Fibroblast of the aortic adventitia (primary cell): ENCODE measurements around the gene RDH11. TPM values are rescaled to one million over a fixed set of nuclear protein-coding genes. Genes with fewer than 3 reads are reported as not detected.

Source experiments
- DNase-seq: peaks from one replicate; pipeline ENCODE4 v3.0.0-alpha.2; 2010; ENCODE audit warnings: low read depth
- H3K4me3 ChIP-seq: 2 replicates; pipeline ENCODE4 v1.5.1; 2011; ENCODE audit warnings: low read depth, mild to moderate bottlenecking, control low read depth, low read length, moderate library complexity
- total RNA-seq: library from RNA; depleted of rRNA; stranded (reverse); fragments of >200 nt; gene quantifications from 2 replicates; pipeline ENCODE4 v1.2.3, GENCODE V29; 2012; ENCODE audit warnings: low replicate concordance
- TF ChIP-seq, protein P1 (sequence below): IDR thresholded peaks from 2 replicates; pipeline ENCODE4 v1.5.1; 2011; ENCODE audit warnings: mild to moderate bottlenecking, low read length, control low read depth, inconsistent platforms; ENCODE audit not compliant: insufficient read depth

Gene RDH11
- total RNA-seq, 1 donor, result 78.9 TPM

DNA sequence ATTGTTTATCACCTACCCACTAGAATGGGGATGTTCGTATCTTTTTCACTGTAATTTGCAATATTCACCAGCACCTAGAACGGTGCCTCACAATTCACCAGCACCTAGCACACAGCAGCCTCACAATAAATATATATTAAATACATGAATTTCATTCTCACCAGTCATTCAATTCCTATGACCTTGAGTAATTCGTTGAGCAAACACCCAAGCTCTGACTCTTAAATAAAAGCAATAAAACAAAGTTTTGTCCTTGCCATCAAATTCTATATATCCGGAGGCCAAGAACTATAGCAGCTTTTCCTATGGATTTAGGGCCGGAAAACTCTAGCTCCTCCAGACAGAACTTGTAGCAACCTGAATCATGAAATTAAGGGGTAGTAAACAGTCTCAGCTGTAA is 22.1 kb downstream of the RDH11 start:
- peak; percentile 6 for DNase-seq
- TF ChIP-seq, protein P1, sequence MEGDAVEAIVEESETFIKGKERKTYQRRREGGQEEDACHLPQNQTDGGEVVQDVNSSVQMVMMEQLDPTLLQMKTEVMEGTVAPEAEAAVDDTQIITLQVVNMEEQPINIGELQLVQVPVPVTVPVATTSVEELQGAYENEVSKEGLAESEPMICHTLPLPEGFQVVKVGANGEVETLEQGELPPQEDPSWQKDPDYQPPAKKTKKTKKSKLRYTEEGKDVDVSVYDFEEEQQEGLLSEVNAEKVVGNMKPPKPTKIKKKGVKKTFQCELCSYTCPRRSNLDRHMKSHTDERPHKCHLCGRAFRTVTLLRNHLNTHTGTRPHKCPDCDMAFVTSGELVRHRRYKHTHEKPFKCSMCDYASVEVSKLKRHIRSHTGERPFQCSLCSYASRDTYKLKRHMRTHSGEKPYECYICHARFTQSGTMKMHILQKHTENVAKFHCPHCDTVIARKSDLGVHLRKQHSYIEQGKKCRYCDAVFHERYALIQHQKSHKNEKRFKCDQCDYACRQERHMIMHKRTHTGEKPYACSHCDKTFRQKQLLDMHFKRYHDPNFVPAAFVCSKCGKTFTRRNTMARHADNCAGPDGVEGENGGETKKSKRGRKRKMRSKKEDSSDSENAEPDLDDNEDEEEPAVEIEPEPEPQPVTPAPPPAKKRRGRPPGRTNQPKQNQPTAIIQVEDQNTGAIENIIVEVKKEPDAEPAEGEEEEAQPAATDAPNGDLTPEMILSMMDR, result no peak
- H3K4me3 ChIP-seq, result peak overlapping the region; percentile 89

DNA sequence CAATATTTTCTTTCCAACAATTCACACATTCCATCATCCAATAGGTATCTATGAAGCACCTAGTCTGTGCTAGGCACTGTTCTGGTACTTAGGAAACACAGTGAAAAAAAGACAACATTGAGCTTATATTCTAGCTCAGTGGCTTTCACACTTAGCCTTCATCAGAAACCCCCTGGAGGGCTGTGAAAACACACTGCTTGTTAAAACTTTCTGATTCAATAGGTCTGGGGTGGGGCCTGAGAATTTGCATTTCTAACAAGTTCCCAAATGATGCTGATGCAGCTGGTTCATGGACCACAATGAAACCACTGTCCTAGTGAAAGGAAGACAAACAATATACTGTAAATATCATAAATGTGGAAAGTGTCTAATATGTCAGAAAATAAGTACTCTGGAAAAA is 27.0 kb downstream of the RDH11 start:
- H3K4me3 ChIP-seq, result no peak overlapping the region
- DNase-seq, result no peak
- TF ChIP-seq, protein P1, result no peak

DNA sequence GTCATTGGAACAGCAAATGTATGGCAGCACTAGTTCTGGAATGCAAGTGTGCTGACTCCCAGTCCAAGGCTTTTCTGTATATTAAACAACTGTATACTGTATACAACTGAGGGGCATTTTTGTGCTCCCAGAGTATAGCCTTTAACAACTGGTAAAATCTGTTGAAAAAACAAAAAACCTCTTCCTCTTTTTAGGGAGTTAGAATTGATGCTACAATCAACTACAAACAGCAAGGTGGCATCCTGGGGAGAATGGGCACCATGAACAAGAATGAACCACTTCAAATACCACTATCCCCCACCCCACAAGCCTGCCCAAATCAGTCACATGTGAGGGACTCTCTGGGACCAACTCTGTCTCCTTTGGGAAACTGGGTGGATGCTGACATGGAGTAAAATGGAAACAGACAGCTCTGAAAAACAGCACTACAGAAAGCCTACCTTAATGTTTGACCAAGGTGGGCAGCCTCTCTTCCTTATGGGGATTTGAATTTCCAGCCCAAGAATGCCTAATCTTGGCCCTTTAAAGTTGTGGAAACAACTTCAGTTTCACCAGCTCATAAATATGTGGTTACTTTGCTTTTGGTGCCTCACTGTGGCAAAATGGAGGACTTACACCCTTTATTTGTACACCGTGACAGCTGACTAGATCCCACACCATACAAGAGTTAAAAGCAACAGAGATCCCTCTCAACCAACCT is 28.7 kb downstream of the RDH11 start:
- DNase-seq, result peak; percentile 86
- no peak overlapping the region for H3K4me3 ChIP-seq
- TF ChIP-seq, protein P1, result peak; percentile 66

DNA sequence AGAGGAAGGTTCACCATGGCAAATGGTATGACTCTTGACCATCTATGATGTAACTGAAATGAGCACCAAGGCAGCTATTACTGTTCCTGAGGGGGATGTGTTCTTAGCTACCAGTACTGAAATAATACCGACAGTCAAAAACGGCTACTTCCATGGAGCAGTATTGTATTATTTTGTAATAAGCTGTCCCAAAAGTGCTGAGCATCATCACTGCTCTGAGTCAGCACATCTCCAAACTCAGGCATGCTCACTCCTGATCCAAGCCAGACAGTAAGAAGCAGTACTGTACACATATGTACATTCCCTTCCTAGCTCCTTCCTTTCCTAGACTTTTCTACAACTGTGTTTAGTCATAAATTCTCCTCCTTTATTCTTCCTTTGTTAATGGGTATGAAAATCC is 29.7 kb downstream of the RDH11 start:
- TF ChIP-seq, protein P1, result no peak
- peak; percentile 80 for DNase-seq
- no peak overlapping the region for H3K4me3 ChIP-seq

DNA sequence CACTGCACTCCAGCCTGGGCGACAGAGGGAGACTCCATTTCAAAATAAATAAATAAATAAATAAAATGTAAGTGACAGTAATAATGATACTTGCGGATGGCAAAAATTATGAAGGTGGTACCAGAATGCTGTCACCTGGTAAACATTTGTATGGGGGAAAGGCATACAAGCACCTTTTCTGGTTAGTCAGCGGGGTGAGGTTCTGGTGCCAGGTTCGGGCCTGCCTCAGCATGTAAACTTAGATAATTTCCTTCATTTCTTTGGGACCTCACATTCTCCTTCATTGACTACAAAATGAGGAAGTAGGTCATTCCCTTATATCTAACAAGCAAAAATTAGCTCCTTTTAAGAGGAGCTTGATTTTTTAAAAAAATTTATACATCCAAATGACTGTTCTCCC is 31.9 kb downstream of the RDH11 start:
- TF ChIP-seq, protein P1, result no peak
- H3K4me3 ChIP-seq, result no peak overlapping the region
- DNase-seq, result no peak

DNA sequence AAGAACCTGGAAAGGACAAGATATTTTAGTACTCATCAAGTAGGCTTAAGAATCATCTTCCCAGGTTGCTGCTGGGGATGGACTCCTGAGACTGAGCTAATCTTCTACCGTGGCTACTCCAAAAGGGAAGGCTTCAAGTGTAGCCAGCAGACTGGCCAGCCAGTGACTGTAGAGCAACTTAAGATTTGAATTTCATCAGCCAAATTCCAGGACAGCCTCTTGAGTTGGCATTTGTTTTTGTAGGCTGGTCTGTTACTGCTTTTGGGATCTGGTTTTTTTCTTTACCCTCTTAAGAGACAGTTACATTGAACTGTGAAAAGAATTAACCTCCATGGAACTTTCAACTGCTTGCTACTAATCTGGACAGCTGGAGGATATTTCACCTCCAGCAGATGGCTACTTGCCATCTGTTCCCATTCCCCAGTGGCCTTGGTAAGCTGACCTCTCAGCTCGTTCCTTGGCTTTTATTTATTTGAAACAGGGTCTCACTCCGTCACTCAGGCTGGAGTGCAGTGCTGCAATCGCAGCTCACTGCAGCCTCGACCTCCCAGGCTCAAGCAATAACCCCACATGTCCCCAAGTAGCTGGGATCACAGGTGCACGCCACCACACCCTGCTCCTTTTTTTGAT is 41.8 kb downstream of the RDH11 start:
- H3K4me3 ChIP-seq, result no peak overlapping the region
- peak; percentile 82 for DNase-seq
- TF ChIP-seq, protein P1, result no peak
